GM12878 (cell line): ENCODE data around the gene MORC3. TPM values are rescaled to one million over a fixed set of nuclear protein-coding genes. Genes with fewer than 3 reads are reported as not detected.

Experiments used
- ATF2 ChIP-seq: IDR thresholded peaks from 2 replicates; pipeline ENCODE4 v1.6.1; 2012; ENCODE audit warnings: low read length, inconsistent platforms
- CBFB ChIP-seq: IDR thresholded peaks from 2 replicates; pipeline ENCODE4 v1.6.1; 2016; ENCODE audit warnings: antibody characterized with exemption, low read depth
- CHD2 ChIP-seq: IDR thresholded peaks from 2 replicates; pipeline ENCODE4 v1.6.1; 2011; ENCODE audit warnings: low read depth, low read length, improper control_type of control experiment, borderline replicate concordance
- CREM ChIP-seq: IDR thresholded peaks from 2 replicates; pipeline ENCODE4 v1.6.1; 2014; ENCODE audit warnings: antibody characterized with exemption, low read depth
- FOXK2 ChIP-seq: fragments of 450-650 bp; IDR thresholded peaks from 2 replicates; pipeline ENCODE4 v1.6.1; 2017; ENCODE audit warnings: mild to moderate bottlenecking, moderate library complexity
- IRF4 ChIP-seq: IDR thresholded peaks from 2 replicates; pipeline ENCODE4 v1.6.1; 2011; ENCODE audit warnings: low read depth, low read length
- MEF2A ChIP-seq: IDR thresholded peaks from 2 replicates; pipeline ENCODE4 v1.6.1; 2011; ENCODE audit warnings: low read depth, mild to moderate bottlenecking, low read length, moderate library complexity; ENCODE audit not compliant: insufficient read depth
- PAX5 ChIP-seq: IDR thresholded peaks from 2 replicates; pipeline ENCODE4 v1.6.1; 2011; ENCODE audit warnings: low read depth, low read length, borderline replicate concordance
- POLR2AphosphoS5 ChIP-seq: IDR thresholded peaks from 2 replicates; pipeline ENCODE4 v1.6.1; 2011; ENCODE audit warnings: mild to moderate bottlenecking, low read length, inconsistent platforms
- RELB ChIP-seq: fragments of 450-650 bp; IDR thresholded peaks from 2 replicates; pipeline ENCODE4 v1.6.1; 2017; ENCODE audit warnings: low read depth, mild to moderate bottlenecking, moderate library complexity
- RUNX3 ChIP-seq: IDR thresholded peaks from 2 replicates; pipeline ENCODE4 v1.6.1; 2012; ENCODE audit warnings: low read length, inconsistent platforms
- USF1 ChIP-seq: IDR thresholded peaks from 2 replicates; pipeline ENCODE4 v1.6.1; 2011; ENCODE audit warnings: borderline replicate concordance, low read depth, mild to moderate bottlenecking, moderate library complexity, mixed read lengths, low read length; ENCODE audit not compliant: insufficient read depth; ENCODE audit errors: extremely low read length
- ZNF207 ChIP-seq: fragments of 450-650 bp; IDR thresholded peaks from 2 replicates; pipeline ENCODE4 v1.6.1; 2014; ENCODE audit warnings: antibody characterized with exemption, mild to moderate bottlenecking, borderline replicate concordance
- polyA plus RNA-seq, 11 experiments: library from polyadenylated mRNA; depleted of rRNA in 4 of 11; unstranded in 6 of 11; stranded (reverse) in 5 of 11; fragments of >200 nt; fragmentation: Nextera tagmentation in 4 of 11; fragmentation: Illumina TruSeq in 1 of 11; extraction: Ambion mirVana in 4 of 11; extraction: Trizol in 1 of 11; gene quantifications; 1 replicate in 1 of 11; 2 replicates in 10 of 11; pipeline versions ENCODE4 v1.2.1 to v1.2.3, GENCODE V29; 2011 to 2016; ENCODE audit warnings: inconsistent platforms in 2 of 11, missing spikeins in 2 of 11, low read depth in 1 of 11
- total RNA-seq, 4 experiments: library from RNA; depleted of rRNA in 3 of 4; stranded (reverse); fragments of >200 nt in 3 of 4; fragmentation: Illumina TruSeq in 1 of 4; extraction: Trizol in 1 of 4; gene quantifications; 2 replicates each; pipeline versions ENCODE4 v1.2.1 to v1.2.3, GENCODE V29; 2013 to 2021

Gene MORC3
- total and polyA plus RNA-seq, 10 of the 15 experiments (the other 5 are each of a cell fraction or from before 2014, with no cell fraction given): 5.5 to 29.9 (median 16.3) TPM

- 0 out of 2 replicates have a peak, but pooled peaks have one; percentile 35 for TF ChIP-seq CREM
- TF ChIP-seq POLR2AphosphoS5: peak; percentile 75; the same call in 1 of the 2 replicates
- peak; percentile 88 for TF ChIP-seq RUNX3
- no peak for TF ChIP-seq ZNF207
- TF ChIP-seq PAX5: peak; percentile 62; the same call in 1 of the 2 replicates
- TF ChIP-seq CBFB: 0 out of 2 replicates have a peak, but pooled peaks have one; percentile 31
- TF ChIP-seq USF1: peak; percentile 19
- TF ChIP-seq MEF2A: 0 out of 2 replicates have a peak, but pooled peaks have one; percentile 38
- TF ChIP-seq RELB: peak; percentile 55; the same call in 1 of the 2 replicates
- TF ChIP-seq IRF4: peak; percentile 81
- TF ChIP-seq FOXK2: no peak
- TF ChIP-seq ATF2: peak; percentile 73; the same call in 1 of the 2 replicates
- TF ChIP-seq CHD2: 0 out of 2 replicates have a peak, but pooled peaks have one; percentile 10
Measured at GRCh38 chr21:36297938-36298572, 21.9 kb upstream of the MORC3 start (continued).
